Right lobe of liver (tissue), 4 donors: ENCODE data around the gene RERE.

Experiments used
- POLR2A ChIP-seq: fragments of 450-650 bp; IDR thresholded peaks from one replicate; pipeline ENCODE4 v1.6.1; 2017; ENCODE audit warnings: antibody characterized with exemption, mild to moderate bottlenecking
- TF ChIP-seq, protein P1 (sequence below), 4 donors: fragments of 200-600 bp in 3 of 4; fragments of 450-650 bp in 1 of 4; IDR thresholded peaks; one replicate each; pipeline versions ENCODE4 v1.5.1 to v1.8.0; 2016 to 2022; ENCODE audit warnings: antibody characterized with exemption in 4 of 4, mild to moderate bottlenecking in 2 of 4
- donor health status: DM: no; HTN: no; CAD: no.
- donor health status: DM: no; HTN: no; CAD: no.
- donor health status: DM: no; HTN: yes; CAD: no.

- TF ChIP-seq POLR2A: no peak
- TF ChIP-seq, protein P1, sequence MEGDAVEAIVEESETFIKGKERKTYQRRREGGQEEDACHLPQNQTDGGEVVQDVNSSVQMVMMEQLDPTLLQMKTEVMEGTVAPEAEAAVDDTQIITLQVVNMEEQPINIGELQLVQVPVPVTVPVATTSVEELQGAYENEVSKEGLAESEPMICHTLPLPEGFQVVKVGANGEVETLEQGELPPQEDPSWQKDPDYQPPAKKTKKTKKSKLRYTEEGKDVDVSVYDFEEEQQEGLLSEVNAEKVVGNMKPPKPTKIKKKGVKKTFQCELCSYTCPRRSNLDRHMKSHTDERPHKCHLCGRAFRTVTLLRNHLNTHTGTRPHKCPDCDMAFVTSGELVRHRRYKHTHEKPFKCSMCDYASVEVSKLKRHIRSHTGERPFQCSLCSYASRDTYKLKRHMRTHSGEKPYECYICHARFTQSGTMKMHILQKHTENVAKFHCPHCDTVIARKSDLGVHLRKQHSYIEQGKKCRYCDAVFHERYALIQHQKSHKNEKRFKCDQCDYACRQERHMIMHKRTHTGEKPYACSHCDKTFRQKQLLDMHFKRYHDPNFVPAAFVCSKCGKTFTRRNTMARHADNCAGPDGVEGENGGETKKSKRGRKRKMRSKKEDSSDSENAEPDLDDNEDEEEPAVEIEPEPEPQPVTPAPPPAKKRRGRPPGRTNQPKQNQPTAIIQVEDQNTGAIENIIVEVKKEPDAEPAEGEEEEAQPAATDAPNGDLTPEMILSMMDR (IDR thresholded peaks at IDR 0.05): no peak
Observed at GRCh38 chr1:8357329-8358101, 459.9 kb downstream of the RERE start.
